HG03378 (cell line): Measurements from ENCODE around the gene ARID5B.

ENCODE experiments used
- ATAC-seq: cut with Tn5 transposase; IDR thresholded peaks from one replicate; pipeline ENCODE4 v1.9.1; 2021; ENCODE audit warnings: mild to moderate bottlenecking, moderate library complexity; ENCODE audit not compliant: unreplicated experiment

Gene ARID5B

DNA sequence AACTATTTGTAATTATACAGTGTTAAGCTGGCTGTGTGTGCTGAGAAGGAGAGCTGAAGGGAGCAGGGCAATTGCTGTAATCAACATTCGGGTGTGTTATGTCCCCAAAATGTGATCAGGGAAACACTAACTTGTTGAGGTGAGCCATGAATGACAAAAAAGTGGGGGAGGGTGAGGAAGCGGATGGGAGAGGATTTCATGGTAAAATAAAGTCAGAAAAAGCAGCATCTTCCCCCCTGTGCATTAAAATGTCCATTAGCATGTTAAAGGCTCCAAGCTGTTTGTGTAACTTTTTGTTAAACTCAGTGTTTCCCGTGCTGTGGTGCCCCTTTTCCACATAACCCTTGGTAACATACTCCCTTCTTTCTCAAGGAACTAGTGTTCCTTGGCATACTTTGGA is 84.9 kb downstream of the ARID5B start:
- no peak for ATAC-seq

GRCh38 chr10:61986788-61987492 is 85.4 kb downstream of the ARID5B start:
- ATAC-seq: no peak

- ATAC-seq: peak; percentile 21
Observed at GRCh38 chr10:61987537-61987936, 86.0 kb downstream of the ARID5B start.

- peak; percentile 99 for ATAC-seq
Observed at GRCh38 chr10:61987951-61988379, 86.5 kb downstream of the ARID5B start.

- no peak for ATAC-seq
Observed at GRCh38 chr10:61989995-61990760, 88.7 kb downstream of the ARID5B start.

GRCh38 chr10:61990761-61991135 is 89.2 kb downstream of the ARID5B start:
- no peak for ATAC-seq

DNA sequence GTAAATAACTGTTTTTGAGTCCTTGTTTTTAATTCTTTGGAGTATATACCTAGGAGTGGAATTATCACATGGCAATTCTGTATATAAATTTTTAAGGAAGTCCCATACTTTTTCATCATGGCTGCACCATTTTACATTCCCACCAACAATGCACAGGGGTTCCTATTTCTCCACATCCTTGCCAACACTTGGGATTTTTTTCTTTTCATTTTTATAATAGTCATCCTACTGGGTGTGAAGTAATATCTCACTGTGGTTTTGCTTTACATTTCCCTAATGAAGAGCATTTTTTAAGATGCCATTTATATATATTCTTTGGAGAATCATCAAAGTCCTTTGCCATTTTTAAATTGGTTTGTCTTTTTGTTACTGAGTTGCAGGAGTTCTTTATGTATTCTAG is 89.7 kb downstream of the ARID5B start:
- no peak for ATAC-seq

DNA sequence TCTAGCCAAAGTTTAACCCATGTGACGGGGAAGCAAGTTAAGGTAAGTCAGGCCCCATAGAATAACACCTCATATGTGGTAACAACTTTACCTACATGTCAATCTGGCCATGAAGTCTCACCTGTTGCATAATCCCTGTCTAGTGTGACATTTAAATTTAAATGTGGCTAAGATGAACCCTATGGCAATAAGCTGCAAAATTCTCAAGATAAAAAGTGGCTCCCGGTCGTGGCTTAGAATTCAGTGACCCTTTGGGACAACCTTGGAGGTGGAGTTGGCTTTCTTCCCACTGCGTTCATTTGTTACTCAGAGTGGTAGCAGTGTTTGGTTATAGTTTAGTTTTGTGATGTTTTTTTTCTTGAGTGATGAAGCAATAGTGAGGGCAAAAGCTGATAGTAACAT is 90.6 kb downstream of the ARID5B start:
- ATAC-seq: no peak

- ATAC-seq: no peak
Observed at GRCh38 chr10:61992671-61993668, 91.5 kb downstream of the ARID5B start.

GRCh38 chr10:61993711-61994401 is 92.4 kb downstream of the ARID5B start:
- ATAC-seq: no peak

DNA sequence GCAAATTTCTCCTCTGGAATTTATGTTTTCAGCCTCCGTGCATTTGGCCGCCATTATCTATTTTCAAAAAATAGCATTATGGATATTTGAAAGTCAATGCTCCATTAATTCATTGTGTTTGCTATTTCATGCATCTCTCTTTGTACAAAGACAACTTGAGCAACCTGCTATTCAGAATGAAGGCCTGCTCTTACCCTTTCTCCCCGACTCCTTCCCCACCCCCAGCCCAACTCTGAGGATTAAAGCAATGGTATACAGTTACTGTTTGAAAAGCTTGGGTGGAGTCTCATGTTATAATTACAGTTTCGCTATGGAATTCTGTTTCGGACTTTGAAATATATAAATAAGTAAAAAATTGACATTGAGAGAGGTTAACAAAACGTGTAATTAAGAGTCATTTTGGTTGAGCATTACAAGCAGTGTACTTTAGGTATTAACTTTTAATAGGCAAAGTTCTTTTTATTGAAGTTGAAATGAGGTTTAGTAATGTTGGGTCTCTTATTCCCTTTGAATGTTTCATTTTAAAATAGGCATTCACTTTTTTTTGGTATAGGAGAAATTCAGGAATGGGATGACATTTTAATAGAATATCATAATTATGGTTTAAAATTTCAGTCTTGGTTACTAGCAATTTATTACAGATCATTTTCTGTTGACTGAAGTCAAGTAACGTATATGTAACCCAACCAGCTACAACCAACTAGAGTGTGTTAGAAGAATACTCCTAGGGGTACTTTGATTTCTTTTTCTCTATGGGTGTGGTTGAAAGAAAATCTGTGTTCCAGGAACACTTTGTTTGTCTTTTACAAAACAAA is 93.1 kb downstream of the ARID5B start:
- ATAC-seq: no peak

DNA sequence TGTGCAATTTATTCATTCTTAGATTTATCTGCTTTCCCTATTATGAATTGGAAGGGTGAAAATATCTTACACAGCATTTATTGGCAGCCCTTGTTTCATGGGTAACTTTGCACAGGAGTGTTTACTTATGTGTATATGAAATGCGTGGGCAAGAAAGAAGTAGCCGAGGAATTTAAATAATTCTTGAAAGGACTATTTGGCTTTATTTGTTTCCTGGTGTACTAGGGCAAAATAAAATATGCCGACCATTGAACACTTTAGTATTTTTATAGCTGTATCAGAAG is 93.7 kb downstream of the ARID5B start:
- no peak for ATAC-seq

GRCh38 chr10:61998937-61999336 is 97.4 kb downstream of the ARID5B start:
- ATAC-seq: no peak

- ATAC-seq: peak; percentile 67
Observed at GRCh38 chr10:62000037-62000603, 98.6 kb downstream of the ARID5B start.

- no peak for ATAC-seq
Observed at GRCh38 chr10:62000726-62001125, 99.2 kb downstream of the ARID5B start.

DNA sequence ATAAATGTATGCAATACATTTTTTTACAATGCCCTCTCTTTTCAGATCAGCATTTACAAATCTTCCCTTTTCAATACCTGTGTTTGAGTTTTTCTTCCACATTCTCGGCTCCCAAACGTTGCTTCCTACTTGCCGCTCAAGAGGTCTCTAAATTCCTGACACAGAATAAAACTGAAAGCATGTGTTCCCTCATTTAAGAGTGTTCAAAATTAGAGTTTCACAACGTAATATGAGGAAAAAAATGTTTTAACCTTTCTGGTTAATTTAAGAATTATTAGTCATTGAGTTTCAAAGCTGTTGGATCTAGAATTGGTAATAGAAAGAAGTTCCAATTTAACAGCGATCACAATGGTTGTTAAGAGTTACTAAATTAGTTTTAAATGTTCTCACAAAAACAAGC is 100.4 kb downstream of the ARID5B start:
- no peak for ATAC-seq

GRCh38 chr10:62002753-62003152 is 101.3 kb downstream of the ARID5B start:
- ATAC-seq: no peak

DNA sequence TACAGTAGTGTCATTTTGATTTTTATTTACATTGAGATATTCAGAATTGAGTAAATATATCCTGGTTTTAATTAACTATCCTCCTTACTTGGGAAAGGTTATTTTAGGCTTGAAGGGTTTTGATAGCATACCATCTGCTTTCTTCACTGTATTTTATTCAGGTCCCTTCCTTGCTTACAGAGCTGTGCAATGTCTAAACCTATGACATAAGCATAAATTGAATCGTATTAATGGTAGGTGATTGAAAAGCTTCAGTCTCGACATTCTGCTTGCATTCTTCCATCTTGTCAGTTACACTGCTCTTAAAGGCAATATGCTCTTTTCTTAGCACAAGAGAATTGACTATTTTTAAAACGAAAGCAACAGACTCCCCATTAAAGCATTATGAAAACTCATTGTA is 102.5 kb downstream of the ARID5B start:
- ATAC-seq: no peak

DNA sequence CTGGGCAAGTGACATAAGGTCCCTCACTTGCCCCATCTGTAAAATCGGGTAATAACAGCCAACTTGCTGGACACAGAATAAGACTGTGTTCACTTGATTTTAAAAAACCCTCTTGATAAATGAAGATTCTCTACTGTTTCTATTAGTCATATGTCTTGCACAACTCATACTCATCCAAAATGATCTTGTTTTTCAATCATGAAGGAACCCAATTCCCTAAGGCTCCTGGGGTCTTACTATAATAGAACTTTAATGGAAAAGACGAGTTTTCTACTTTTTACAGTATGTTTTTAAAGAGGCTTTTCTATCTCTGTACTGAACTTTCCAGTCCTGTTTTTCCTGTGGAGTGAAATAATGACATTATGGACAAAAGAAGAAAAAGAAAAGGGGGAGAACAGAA is 103.8 kb downstream of the ARID5B start:
- ATAC-seq: no peak

GRCh38 chr10:62005687-62006086 is 104.2 kb downstream of the ARID5B start:
- ATAC-seq: no peak
